H1 (cell line): ENCODE data around the gene CHFR. TPM values are rescaled to one million over a fixed set of nuclear protein-coding genes. Genes with fewer than 3 reads are reported as not detected.

Experiments used
- CTCF ChIA-PET: fragments of 300-600 bp; sonication (Branson Sonifier 250); formaldehyde crosslinking; loops from one replicate; lab custom pipeline; 2021; ENCODE audit not compliant: partially characterized antibody; lab: Charles Lee
- POLR2A ChIA-PET: fragments of 300-600 bp; sonication (Branson Sonifier 250); formaldehyde crosslinking; loops from one replicate; lab custom pipeline; 2021; ENCODE audit warnings: inconsistent platforms; ENCODE audit not compliant: partially characterized antibody; lab: Charles Lee
- DNase-seq, 2 experiments: peaks; one replicate each; pipeline versions ENCODE4 v3.0.0 to v3.0.0-alpha.2; 2010 to 2022; ENCODE audit warnings: low spot score in 2 of 2, low read depth in 1 of 2, mixed read lengths in 1 of 2
- FAIRE-seq: peaks from 2 replicates; lab custom pipeline; 2011; peaks lifted over from hg19 to GRCh38; lab: Jason Lieb, UNC
- H2AFZ ChIP-seq: 2 replicates; pipeline ENCODE4 v1.8.1; 2012; ENCODE audit warnings: low read length, inconsistent platforms
- H2AK5ac ChIP-seq: 2 replicates; pipeline ENCODE4 v1.6.1; 2013; ENCODE audit warnings: low read depth, low read length
- H2BK120ac ChIP-seq: replicated peaks from 2 replicates; pipeline ENCODE3; 2013; ENCODE audit warnings: low read depth, low read length, inconsistent platforms
- H2BK12ac ChIP-seq: 2 replicates; pipeline ENCODE4 v1.6.1; 2013; ENCODE audit warnings: low read depth, low read length
- H2BK15ac ChIP-seq: 2 replicates; pipeline ENCODE4 v1.6.1; 2013; ENCODE audit warnings: low read length
- H2BK20ac ChIP-seq: 2 replicates; pipeline ENCODE4 v1.6.1; 2013; ENCODE audit warnings: low read length
- H2BK5ac ChIP-seq: 2 replicates; pipeline ENCODE4 v1.6.1; 2013; ENCODE audit warnings: low read depth, low read length
- H3K14ac ChIP-seq: 2 replicates; pipeline ENCODE4 v1.6.1; 2013; ENCODE audit warnings: inconsistent platforms; ENCODE audit not compliant: insufficient read length
- H3K18ac ChIP-seq: 2 replicates; pipeline ENCODE4 v1.6.1; 2013; ENCODE audit warnings: low read length; ENCODE audit errors: extremely low read depth
- H3K23ac ChIP-seq: 2 replicates; pipeline ENCODE4 v1.6.1; 2013; ENCODE audit warnings: inconsistent platforms; ENCODE audit not compliant: insufficient read length
- H3K23me2 ChIP-seq: 2 replicates; pipeline ENCODE4 v1.6.1; 2013; ENCODE audit warnings: low read depth, low read length
- H3K27ac ChIP-seq: 2 replicates; pipeline ENCODE4 v1.6.1; 2011; ENCODE audit warnings: low read depth, low read length, inconsistent platforms
- H3K27me3 ChIP-seq, 4 experiments: replicated peaks in 1 of 4; 1 replicate in 1 of 4; 2 replicates in 3 of 4; pipeline versions ENCODE4 v1.6.1 to v1.8.1; 2011 to 2013; ENCODE audit warnings: low read length in 3 of 4, mild to moderate bottlenecking in 3 of 4, inconsistent platforms in 2 of 4, mixed read lengths in 2 of 4, moderate library complexity in 1 of 4; ENCODE audit not compliant: control insufficient read depth in 3 of 4, insufficient read depth in 3 of 4; ENCODE audit errors: extremely low read depth in 1 of 4
- H3K36me3 ChIP-seq, 4 experiments: 2 replicates each; pipeline versions ENCODE4 v1.6.1 to v1.8.1; 2011 to 2013; ENCODE audit warnings: mild to moderate bottlenecking in 4 of 4, low read length in 3 of 4, moderate library complexity in 2 of 4, control low read depth in 1 of 4, inconsistent platforms in 1 of 4; ENCODE audit not compliant: insufficient read depth in 4 of 4, control insufficient read depth in 2 of 4
- H3K4ac ChIP-seq: replicated peaks from 2 replicates; pipeline ENCODE3; 2013; ENCODE audit warnings: low read length, low read depth, mixed read lengths, inconsistent platforms; ENCODE audit not compliant: insufficient read length
- H3K4me1 ChIP-seq, 4 experiments: replicated peaks in 1 of 4; 1 replicate in 1 of 4; 2 replicates in 3 of 4; pipeline versions ENCODE4 v1.6.1 to v1.8.1; 2011 to 2013; ENCODE audit warnings: low read length in 3 of 4, inconsistent platforms in 2 of 4, mixed read lengths in 1 of 4; ENCODE audit not compliant: insufficient read depth in 4 of 4, control insufficient read depth in 3 of 4
- H3K4me2 ChIP-seq, 2 experiments: 2 replicates each; pipeline versions ENCODE4 v1.6.1 to v1.8.1; 2011 to 2013; ENCODE audit warnings: low read depth in 2 of 2, low read length in 2 of 2, control low read depth in 1 of 2, inconsistent platforms in 1 of 2, mild to moderate bottlenecking in 1 of 2; ENCODE audit not compliant: insufficient read depth in 1 of 2
- H3K4me3 ChIP-seq, 4 experiments: fragments of 200-600, 300-600 bp in 1 of 4; sonication (generic), shearing (Covaris generic), sonication (Bioruptor Twin) in 1 of 4; 2 replicates each; pipeline versions ENCODE4 v1.5.1 to v1.8.1; 2011 to 2016; ENCODE audit warnings: low read length in 4 of 4, low read depth in 3 of 4, control low read depth in 2 of 4, inconsistent platforms in 2 of 4, mild to moderate bottlenecking in 2 of 4, mixed read lengths in 1 of 4, moderate library complexity in 1 of 4; ENCODE audit not compliant: insufficient read depth in 2 of 4; ENCODE audit errors: extremely low read depth in 1 of 4
- H3K56ac ChIP-seq: replicated peaks from 2 replicates; pipeline ENCODE3; 2013; ENCODE audit warnings: low read depth, mild to moderate bottlenecking, mixed read lengths, low read length, inconsistent platforms; ENCODE audit not compliant: insufficient read length
- H3K79me1 ChIP-seq: 2 replicates; pipeline ENCODE4 v1.6.1; 2013; ENCODE audit warnings: low read depth, low read length, control low read depth
- H3K79me2 ChIP-seq, 2 experiments: 2 replicates each; pipeline versions ENCODE4 v1.6.1 to v1.8.1; 2012 to 2013; ENCODE audit warnings: low read length in 2 of 2, mild to moderate bottlenecking in 2 of 2, inconsistent platforms in 1 of 2; ENCODE audit not compliant: insufficient read depth in 2 of 2, control insufficient read depth in 1 of 2
- H3K9ac ChIP-seq, 4 experiments: replicated peaks in 1 of 4; 1 replicate in 1 of 4; 2 replicates in 3 of 4; pipeline versions ENCODE4 v1.6.1 to v1.8.1; 2011 to 2013; ENCODE audit warnings: low read depth in 3 of 4, low read length in 3 of 4, control low read depth in 2 of 4, mild to moderate bottlenecking in 2 of 4, moderate library complexity in 2 of 4, inconsistent platforms in 1 of 4; ENCODE audit errors: extremely low read depth in 1 of 4
- H3K9me3 ChIP-seq, 2 experiments: 2 replicates each; pipeline versions ENCODE4 v1.6.1 to v1.8.1; 2012 to 2013; ENCODE audit warnings: mild to moderate bottlenecking in 2 of 2, moderate library complexity in 2 of 2, control low read depth in 1 of 2, inconsistent platforms in 1 of 2, low read depth in 1 of 2, low read length in 1 of 2, mixed read lengths in 1 of 2; ENCODE audit not compliant: insufficient read depth in 2 of 2
- H4K20me1 ChIP-seq, 2 experiments: replicated peaks in 1 of 2; 2 replicates each; pipeline versions ENCODE3 to v1.8.1; 2011 to 2013; ENCODE audit warnings: inconsistent platforms in 2 of 2, low read length in 2 of 2, mild to moderate bottlenecking in 1 of 2; ENCODE audit not compliant: insufficient read depth in 2 of 2, control insufficient read depth in 1 of 2
- H4K5ac ChIP-seq: 2 replicates; pipeline ENCODE4 v1.6.1; 2013; ENCODE audit warnings: low read length, low read depth, mixed read lengths, inconsistent platforms; ENCODE audit not compliant: insufficient read length
- H4K8ac ChIP-seq: 2 replicates; pipeline ENCODE4 v1.8.0; 2013; ENCODE audit warnings: mild to moderate bottlenecking, moderate library complexity, low read length, inconsistent platforms; ENCODE audit not compliant: insufficient read depth; ENCODE audit errors: extremely low read depth
- H4K91ac ChIP-seq: replicated peaks from 2 replicates; pipeline ENCODE3; 2013; ENCODE audit warnings: low read length, mixed read lengths, inconsistent platforms; ENCODE audit not compliant: insufficient read length
- CREB1 ChIP-seq: IDR thresholded peaks from 2 replicates; pipeline ENCODE4 v1.6.1; 2012; ENCODE audit warnings: inconsistent platforms
- GTF2F1 ChIP-seq: IDR thresholded peaks from 2 replicates; pipeline ENCODE4 v1.6.1; 2012; ENCODE audit warnings: low read depth, low read length, improper control_type of control experiment, borderline replicate concordance
- RAD21 ChIP-seq, 2 experiments: IDR thresholded peaks in 1 of 2; conservative IDR thresholded peaks in 1 of 2; 2 replicates each; pipeline ENCODE4 v1.6.1; 2011; ENCODE audit warnings: low read depth in 2 of 2, low read length in 2 of 2, improper control_type of control experiment in 1 of 2, inconsistent platforms in 1 of 2, mild to moderate bottlenecking in 1 of 2, moderate library complexity in 1 of 2
- SIX5 ChIP-seq: IDR thresholded peaks from 2 replicates; pipeline ENCODE4 v1.6.1; 2011; ENCODE audit warnings: mild to moderate bottlenecking, low read depth, low read length
- SUZ12 ChIP-seq: fragments of 200-600 bp; sonication (generic); IDR thresholded peaks from 2 replicates; pipeline ENCODE4 v1.6.1; 2012; ENCODE audit warnings: mild to moderate bottlenecking, inconsistent platforms, low read length, moderate library complexity, mixed read lengths
- ZNF274 ChIP-seq: IDR thresholded peaks from 2 replicates; pipeline ENCODE4 v1.7.0; 2012; ENCODE audit warnings: low read length, borderline replicate concordance; ENCODE audit errors: extremely low read depth
- WGBS, 2 experiments: shearing (Covaris generic) in 1 of 2; methylation state at CpG; one replicate each; pipeline versions ENCODE4 v1.1.6 to v1.1.7; 2013 to 2015; ENCODE audit warnings: low lambda C conversion rate in 2 of 2, mixed read lengths in 2 of 2, inconsistent platforms in 1 of 2, low coverage in 1 of 2, missing lambda C conversion rate in 1 of 2; ENCODE audit not compliant: insufficient replicate concordance in 2 of 2, insufficient coverage in 1 of 2, insufficient read length in 1 of 2; ENCODE audit errors: extremely low coverage in 1 of 2, missing lambda C conversion rate in 1 of 2; 5-methylcytosine and 5-hydroxymethylcytosine counted together
- polyA plus RNA-seq, 7 experiments: library from polyadenylated mRNA; depleted of rRNA in 3 of 7; stranded (reverse) in 5 of 7; unstranded in 2 of 7; fragments of >200 nt in 5 of 7; fragments of 200-250 nt in 2 of 7; gene quantifications; 1 replicate in 5 of 7; 2 replicates in 1 of 7; 4 replicates in 1 of 7; pipeline versions ENCODE4 v1.2.1 to v1.2.3, GENCODE V29; 2011 to 2013; ENCODE audit warnings: missing spikeins in 2 of 7, mixed read lengths in 2 of 7
- total RNA-seq: library from RNA; stranded (reverse); fragmentation: NEBNext Ultra II Directional; extraction: Animal tissue kit (Norgen Biotek cat#: 25700); gene quantifications from 2 replicates; pipeline ENCODE4 v1.2.1, GENCODE V29; 2021

The CHFR gene
- total and polyA plus RNA-seq, 2 of the 8 experiments (the other 6 are each of a cell fraction or from before 2014, with no cell fraction given) = 31.4 to 44.6 TPM

DNA sequence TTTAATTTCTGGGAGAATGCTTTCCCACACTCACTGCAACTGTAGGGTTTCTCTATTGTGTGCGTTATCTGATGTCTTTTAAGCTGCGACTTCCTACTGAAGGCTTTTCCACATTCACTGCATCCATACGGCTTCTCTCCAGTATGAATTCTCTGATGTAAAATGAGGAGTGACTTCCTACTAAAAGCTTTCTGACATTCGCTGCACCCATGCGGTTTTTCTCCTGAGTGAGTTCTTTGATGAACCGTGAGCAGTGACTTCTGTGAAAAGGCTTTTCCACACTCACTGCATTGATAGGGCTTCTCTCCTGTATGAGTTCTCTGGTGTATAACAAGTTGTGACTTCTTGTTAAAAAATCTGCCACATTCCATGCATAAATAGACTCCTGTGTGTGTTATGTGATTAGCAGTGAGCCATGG lies 39.0 kb upstream of the CHFR start:
- H2BK120ac ChIP-seq = no peak overlapping the region
- FAIRE-seq = no peak

More for the DNA sequence above, 39.0 kb upstream of the CHFR start:
- H3K23me2 ChIP-seq = no peaks in the 10 kb centered on the region
- ChIA-PET CTCF (interaction anchor here (2.6 kb wide), 1 partner anchor 9 kb away, joined by 9 read pairs; no protein-coding TSS in a partner anchor), POLR2A (no interaction called here)
- H3K14ac ChIP-seq = no peak overlapping the region
- no peaks in the 10 kb centered on the region for H3K79me1 ChIP-seq
- H2BK20ac ChIP-seq = no peak overlapping the region
- no peak overlapping the region for H3K4me3 ChIP-seq
- peaks cover 77 to 86% of the 10 kb centered on the region in 2 experiments for H3K9me3 ChIP-seq
- H2AK5ac ChIP-seq = no peak overlapping the region
- H2AFZ ChIP-seq = no peak overlapping the region
- H3K18ac ChIP-seq = no peak overlapping the region
- H3K4ac ChIP-seq = no peak overlapping the region
- TF ChIP-seq ZNF274 (peak; percentile 90), RAD21 (IDR thresholded peaks at IDR 0.05 in 1 of 2, conservative IDR thresholded peaks at IDR 0.05 in 1 of 2; ENCODE audit: low read depth in 2 of 2, low read length in 2 of 2) (no peak), GTF2F1 (no peak), CREB1 (no peak), SIX5 (no peak), SUZ12 (no peak)
- peaks cover 0 to 31% (median 10%) of the 10 kb centered on the region in 4 experiments; a peak in 3 of 8 replicates for H3K36me3 ChIP-seq
- H3K4me1 ChIP-seq = no peaks in the 10 kb centered on the region
- no peak overlapping the region for H3K4me2 ChIP-seq
- no peak overlapping the region for H3K56ac ChIP-seq
- no peak overlapping the region for H4K91ac ChIP-seq
- no peaks in the 10 kb centered on the region for H3K79me2 ChIP-seq
- no peak overlapping the region for H2BK15ac ChIP-seq
- no peaks in the 10 kb centered on the region for H4K20me1 ChIP-seq
- H3K9ac ChIP-seq = no peak overlapping the region
- WGBS, 2 experiments = 91% methylated on average over 6 of the region's 6 CpGs; no CpG with 5 or more reads in 1 of the 2 experiments
- H2BK5ac ChIP-seq = no peak overlapping the region
- no peak overlapping the region for H2BK12ac ChIP-seq
- no peaks in the 10 kb centered on the region for H3K27me3 ChIP-seq
- H3K27ac ChIP-seq = no peak overlapping the region
- no peak overlapping the region for H4K8ac ChIP-seq
- H4K5ac ChIP-seq = no peak overlapping the region
- no peak overlapping the region for H3K23ac ChIP-seq
- DNase-seq = peak in 1 of 2 experiments; percentile 22
